SK-N-SH treated with all-trans-retinoic acid at 6 μM for 48 hours (cell line): Measurements from ENCODE around the gene CCDC85C.

ENCODE experiments used
- CSDC2 ChIP-seq: fragments of 250-450 bp; sonication (Bioruptor Pico); IDR thresholded peaks from 2 replicates; pipeline ENCODE4 v1.5.0; 2020; ENCODE audit warnings: mild to moderate bottlenecking, moderate library complexity
- GLIS3 ChIP-seq: fragments of 250-450 bp; sonication (Bioruptor Pico); IDR thresholded peaks from 2 replicates; pipeline ENCODE4 v1.5.0; 2020; ENCODE audit warnings: mild to moderate bottlenecking, moderate library complexity
- OSR1 ChIP-seq: fragments of 250-450 bp; sonication (Bioruptor Pico); IDR thresholded peaks from 2 replicates; pipeline ENCODE4 v1.8.0; 2022; ENCODE audit warnings: moderate library complexity, mild to moderate bottlenecking, inconsistent platforms
- POU6F1 ChIP-seq: fragments of 250-450 bp; sonication (Bioruptor Pico); IDR thresholded peaks from 2 replicates; pipeline ENCODE4 v1.8.0; 2021; ENCODE audit warnings: low read depth, mild to moderate bottlenecking, moderate library complexity, borderline replicate concordance
- RARB ChIP-seq: fragments of 250-450 bp; sonication (Bioruptor Pico); IDR thresholded peaks from 2 replicates; pipeline ENCODE4 v1.8.0; 2021; ENCODE audit warnings: mild to moderate bottlenecking, moderate library complexity
- SNAI2 ChIP-seq: fragments of 250-450 bp; sonication (Bioruptor Pico); IDR thresholded peaks from 2 replicates; pipeline ENCODE4 v1.5.0; 2020; ENCODE audit warnings: mild to moderate bottlenecking, moderate library complexity
- ZNF8 ChIP-seq: fragments of 450-650 bp; formaldehyde crosslinking; IDR thresholded peaks from 2 replicates; pipeline ENCODE4 v1.5.0; 2020; ENCODE audit warnings: mild to moderate bottlenecking, moderate library complexity
- TF ChIP-seq, protein P1 (sequence below): fragments of 250-450 bp; sonication (Bioruptor Pico); IDR thresholded peaks from 2 replicates; pipeline ENCODE4 v1.8.0; 2020; ENCODE audit warnings: mild to moderate bottlenecking, moderate library complexity, borderline replicate concordance
- TF ChIP-seq, protein P2 (sequence below): fragments of 250-450 bp; sonication (Bioruptor Pico); IDR thresholded peaks from 2 replicates; pipeline ENCODE4 v1.5.1; 2020; ENCODE audit warnings: low read depth, mild to moderate bottlenecking, moderate library complexity

GRCh38 chr14:99632410-99633035 is 28.5 kb upstream of the CCDC85C start:
- TF ChIP-seq POU6F1 (no peak), RARB (CRISPR knock-in tag) (no peak), ZNF8 (CRISPR knock-in tag) (no peak), SNAI2 (CRISPR knock-in tag) (no peak), CSDC2 (CRISPR knock-in tag) (no peak), GLIS3 (no peak), OSR1 (no peak)
- TF ChIP-seq, protein P1, sequence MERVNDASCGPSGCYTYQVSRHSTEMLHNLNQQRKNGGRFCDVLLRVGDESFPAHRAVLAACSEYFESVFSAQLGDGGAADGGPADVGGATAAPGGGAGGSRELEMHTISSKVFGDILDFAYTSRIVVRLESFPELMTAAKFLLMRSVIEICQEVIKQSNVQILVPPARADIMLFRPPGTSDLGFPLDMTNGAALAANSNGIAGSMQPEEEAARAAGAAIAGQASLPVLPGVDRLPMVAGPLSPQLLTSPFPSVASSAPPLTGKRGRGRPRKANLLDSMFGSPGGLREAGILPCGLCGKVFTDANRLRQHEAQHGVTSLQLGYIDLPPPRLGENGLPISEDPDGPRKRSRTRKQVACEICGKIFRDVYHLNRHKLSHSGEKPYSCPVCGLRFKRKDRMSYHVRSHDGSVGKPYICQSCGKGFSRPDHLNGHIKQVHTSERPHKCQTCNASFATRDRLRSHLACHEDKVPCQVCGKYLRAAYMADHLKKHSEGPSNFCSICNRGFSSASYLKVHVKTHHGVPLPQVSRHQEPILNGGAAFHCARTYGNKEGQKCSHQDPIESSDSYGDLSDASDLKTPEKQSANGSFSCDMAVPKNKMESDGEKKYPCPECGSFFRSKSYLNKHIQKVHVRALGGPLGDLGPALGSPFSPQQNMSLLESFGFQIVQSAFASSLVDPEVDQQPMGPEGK (CRISPR knock-in tag) = no peak
- TF ChIP-seq, protein P2, sequence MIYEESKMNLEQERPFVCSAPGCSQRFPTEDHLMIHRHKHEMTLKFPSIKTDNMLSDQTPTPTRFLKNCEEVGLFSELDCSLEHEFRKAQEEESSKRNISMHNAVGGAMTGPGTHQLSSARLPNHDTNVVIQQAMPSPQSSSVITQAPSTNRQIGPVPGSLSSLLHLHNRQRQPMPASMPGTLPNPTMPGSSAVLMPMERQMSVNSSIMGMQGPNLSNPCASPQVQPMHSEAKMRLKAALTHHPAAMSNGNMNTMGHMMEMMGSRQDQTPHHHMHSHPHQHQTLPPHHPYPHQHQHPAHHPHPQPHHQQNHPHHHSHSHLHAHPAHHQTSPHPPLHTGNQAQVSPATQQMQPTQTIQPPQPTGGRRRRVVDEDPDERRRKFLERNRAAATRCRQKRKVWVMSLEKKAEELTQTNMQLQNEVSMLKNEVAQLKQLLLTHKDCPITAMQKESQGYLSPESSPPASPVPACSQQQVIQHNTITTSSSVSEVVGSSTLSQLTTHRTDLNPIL = no peak
